GM23338 (cell line): ENCODE measurements around the gene SELENOO. TPM values are rescaled to one million over a fixed set of nuclear protein-coding genes. Genes with fewer than 3 reads are reported as not detected.

Source experiments
- ATAC-seq: fragments of 200-7000 bp; cut with Tn5 transposase; 3 replicates; pipeline ENCODE4 v1.9.1; 2020
- DNase-seq: peaks from one replicate; pipeline ENCODE4 v3.0.0-alpha.2; 2015; ENCODE audit warnings: low spot score
- H2AFZ ChIP-seq: fragments of 200-600 bp; sonication (generic); 2 replicates; pipeline ENCODE4 v1.8.0; 2016; ENCODE audit warnings: antibody characterized with exemption, mild to moderate bottlenecking, moderate library complexity
- H3F3A ChIP-seq: fragments of 200-600 bp; sonication (generic); replicated peaks from 2 replicates; pipeline ENCODE4 v1.8.0; 2017; ENCODE audit warnings: antibody characterized with exemption, mixed run types, low read depth
- H3K27ac ChIP-seq: fragments of 200-600 bp; sonication (generic); 2 replicates; pipeline ENCODE4 v1.6.1; 2016; ENCODE audit warnings: low read depth
- H3K27me3 ChIP-seq: fragments of 200-600 bp; sonication (generic); 2 replicates; pipeline ENCODE4 v1.8.0; 2016; ENCODE audit warnings: mild to moderate bottlenecking, mixed run types, moderate library complexity; ENCODE audit not compliant: insufficient read depth
- H3K36me3 ChIP-seq: fragments of 200-600 bp; sonication (generic); 2 replicates; pipeline ENCODE4 v1.8.0; 2016; ENCODE audit warnings: mild to moderate bottlenecking; ENCODE audit not compliant: insufficient read depth
- H3K4me1 ChIP-seq: fragments of 200-600 bp; sonication (generic); 2 replicates; pipeline ENCODE4 v1.8.0; 2016; ENCODE audit warnings: mild to moderate bottlenecking, moderate library complexity; ENCODE audit not compliant: insufficient read depth
- H3K4me2 ChIP-seq: fragments of 200-600 bp; sonication (generic); 2 replicates; pipeline ENCODE4 v1.7.1; 2017; ENCODE audit warnings: mixed run types
- H3K4me3 ChIP-seq: fragments of 200-600 bp; sonication (generic); 2 replicates; pipeline ENCODE4 v1.6.1; 2016; ENCODE audit warnings: mixed run types
- H3K79me2 ChIP-seq: fragments of 200-600 bp; sonication (generic); replicated peaks from 2 replicates; pipeline ENCODE4 v1.8.0; 2017; ENCODE audit warnings: mild to moderate bottlenecking; ENCODE audit not compliant: insufficient read depth
- H3K9me2 ChIP-seq: fragments of 200-600 bp; sonication (generic); 2 replicates; pipeline ENCODE4 v1.8.0; 2017; ENCODE audit not compliant: insufficient read depth
- H4K20me1 ChIP-seq: fragments of 200-600 bp; sonication (generic); replicated peaks from 2 replicates; pipeline ENCODE4 v1.8.0; 2017; ENCODE audit warnings: mild to moderate bottlenecking; ENCODE audit not compliant: insufficient read depth
- H3K27ac Mint-ChIP-seq: 2 replicates; pipeline ENCODE4 v1.8.0; 2020; ENCODE audit warnings: inconsistent platforms, mild to moderate bottlenecking, moderate library complexity, mixed read lengths
- H3K27me3 Mint-ChIP-seq: 3 replicates; pipeline ENCODE4 v1.8.0; 2022; ENCODE audit warnings: low read depth, mild to moderate bottlenecking, moderate library complexity, mixed read lengths, inconsistent platforms; ENCODE audit not compliant: insufficient read depth, poor library complexity
- H3K36me3 Mint-ChIP-seq: 3 replicates; pipeline ENCODE4 v1.8.0; 2021; ENCODE audit warnings: low read depth, mild to moderate bottlenecking, inconsistent platforms, moderate library complexity, mixed read lengths
- H3K4me1 Mint-ChIP-seq: 3 replicates; pipeline ENCODE4 v1.8.0; 2020; ENCODE audit warnings: mild to moderate bottlenecking, inconsistent platforms, mixed read lengths
- H3K4me3 Mint-ChIP-seq: 3 replicates; pipeline ENCODE4 v1.8.0; 2021; ENCODE audit warnings: moderate library complexity, mild to moderate bottlenecking, inconsistent platforms, mixed read lengths
- H3K9me3 Mint-ChIP-seq: 3 replicates; pipeline ENCODE4 v1.8.0; 2020; ENCODE audit warnings: moderate library complexity, mild to moderate bottlenecking, inconsistent platforms, mixed read lengths
- CREB1 ChIP-seq: fragments of 250-450 bp; sonication (Bioruptor Pico); IDR thresholded peaks from 2 replicates; pipeline ENCODE4 v1.5.0; 2020; ENCODE audit warnings: low read depth, mild to moderate bottlenecking, moderate library complexity
- EZH2 ChIP-seq: fragments of 200-600 bp; sonication (generic); IDR thresholded peaks from one replicate; pipeline ENCODE4 v1.8.0; 2017; ENCODE audit warnings: antibody characterized with exemption, mild to moderate bottlenecking, low read depth; ENCODE audit not compliant: unreplicated experiment
- EZH2phosphoT487 ChIP-seq: fragments of 200-600 bp; sonication (generic); IDR thresholded peaks from one replicate; pipeline ENCODE4 v1.8.1; 2018; ENCODE audit warnings: antibody characterized with exemption; ENCODE audit not compliant: unreplicated experiment
- NANOG ChIP-seq: IDR thresholded peaks from 2 replicates; pipeline ENCODE4 v1.6.1; 2016; ENCODE audit warnings: antibody characterized with exemption, borderline replicate concordance
- STAT1 ChIP-seq: IDR thresholded peaks from one replicate; pipeline ENCODE4 v1.6.1; 2016; ENCODE audit warnings: antibody characterized with exemption; ENCODE audit not compliant: unreplicated experiment
- ZNF331 ChIP-seq: fragments of 250-450 bp; sonication (Bioruptor Pico); IDR thresholded peaks from 2 replicates; pipeline ENCODE4 v1.5.0; 2020; ENCODE audit warnings: low read depth, mild to moderate bottlenecking, moderate library complexity
- polyA plus RNA-seq: library from polyadenylated mRNA; unstranded; fragments of >200 nt; fragmentation: Nextera tagmentation; extraction: Ambion mirVana; gene quantifications from 2 replicates; pipeline ENCODE4 v1.2.1, GENCODE V29; 2016
- total RNA-seq: library from RNA; depleted of rRNA; stranded (reverse); fragments of >200 nt; shearing (Covaris generic); gene quantifications from 2 replicates; pipeline ENCODE4 v1.2.3, GENCODE V29; 2014
- TF ChIP-seq, protein P1 (sequence below), 2 experiments: fragments of 200-600 bp in 1 of 2; sonication (generic) in 1 of 2; conservative IDR thresholded peaks; 2 replicates each; pipeline versions ENCODE4 v1.5.1 to v1.6.1; 2016 to 2017; ENCODE audit warnings: antibody characterized with exemption in 2 of 2, low read depth in 2 of 2, mild to moderate bottlenecking in 2 of 2, moderate library complexity in 1 of 2
- TF ChIP-seq, protein P2 (sequence below): IDR thresholded peaks from one replicate; pipeline ENCODE4 v1.6.1; 2018; ENCODE audit warnings: antibody characterized with exemption; ENCODE audit not compliant: unreplicated experiment

Gene SELENOO
- total and polyA plus RNA-seq, 2 experiments from 2014 or later, result 6.8 to 21.3 TPM

DNA sequence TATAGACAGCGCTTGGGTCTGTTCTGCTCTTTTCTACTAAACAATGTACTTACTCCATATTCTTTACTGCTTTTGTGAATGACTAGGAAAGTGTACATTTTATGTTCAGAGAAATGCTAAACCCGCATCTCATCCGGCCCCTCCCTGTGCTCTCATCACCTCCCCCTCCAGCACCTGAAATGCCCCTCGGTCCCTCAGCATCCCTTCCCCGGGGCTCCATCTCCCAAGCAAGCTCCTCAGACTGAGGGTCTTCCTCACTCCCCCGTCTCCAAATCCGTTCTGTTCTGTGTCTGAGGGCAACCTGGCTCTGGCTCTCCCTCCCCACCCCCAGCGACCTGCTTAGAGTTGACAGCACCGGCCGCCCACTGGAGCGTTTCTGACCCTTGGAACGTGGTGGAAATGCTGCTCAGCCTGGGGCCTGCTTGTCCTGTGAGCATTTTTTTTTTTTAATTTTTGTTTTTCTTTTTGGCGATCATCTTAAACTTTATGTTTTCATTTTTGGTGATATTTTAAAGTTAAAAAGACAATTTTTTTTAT is 1.4 kb downstream of the SELENOO start (continued):
- TF ChIP-seq, protein P1, sequence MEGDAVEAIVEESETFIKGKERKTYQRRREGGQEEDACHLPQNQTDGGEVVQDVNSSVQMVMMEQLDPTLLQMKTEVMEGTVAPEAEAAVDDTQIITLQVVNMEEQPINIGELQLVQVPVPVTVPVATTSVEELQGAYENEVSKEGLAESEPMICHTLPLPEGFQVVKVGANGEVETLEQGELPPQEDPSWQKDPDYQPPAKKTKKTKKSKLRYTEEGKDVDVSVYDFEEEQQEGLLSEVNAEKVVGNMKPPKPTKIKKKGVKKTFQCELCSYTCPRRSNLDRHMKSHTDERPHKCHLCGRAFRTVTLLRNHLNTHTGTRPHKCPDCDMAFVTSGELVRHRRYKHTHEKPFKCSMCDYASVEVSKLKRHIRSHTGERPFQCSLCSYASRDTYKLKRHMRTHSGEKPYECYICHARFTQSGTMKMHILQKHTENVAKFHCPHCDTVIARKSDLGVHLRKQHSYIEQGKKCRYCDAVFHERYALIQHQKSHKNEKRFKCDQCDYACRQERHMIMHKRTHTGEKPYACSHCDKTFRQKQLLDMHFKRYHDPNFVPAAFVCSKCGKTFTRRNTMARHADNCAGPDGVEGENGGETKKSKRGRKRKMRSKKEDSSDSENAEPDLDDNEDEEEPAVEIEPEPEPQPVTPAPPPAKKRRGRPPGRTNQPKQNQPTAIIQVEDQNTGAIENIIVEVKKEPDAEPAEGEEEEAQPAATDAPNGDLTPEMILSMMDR (conservative IDR thresholded peaks at IDR 0.05; ENCODE audit: low read depth in 2 of 2), result no peak
- TF ChIP-seq, protein P2, sequence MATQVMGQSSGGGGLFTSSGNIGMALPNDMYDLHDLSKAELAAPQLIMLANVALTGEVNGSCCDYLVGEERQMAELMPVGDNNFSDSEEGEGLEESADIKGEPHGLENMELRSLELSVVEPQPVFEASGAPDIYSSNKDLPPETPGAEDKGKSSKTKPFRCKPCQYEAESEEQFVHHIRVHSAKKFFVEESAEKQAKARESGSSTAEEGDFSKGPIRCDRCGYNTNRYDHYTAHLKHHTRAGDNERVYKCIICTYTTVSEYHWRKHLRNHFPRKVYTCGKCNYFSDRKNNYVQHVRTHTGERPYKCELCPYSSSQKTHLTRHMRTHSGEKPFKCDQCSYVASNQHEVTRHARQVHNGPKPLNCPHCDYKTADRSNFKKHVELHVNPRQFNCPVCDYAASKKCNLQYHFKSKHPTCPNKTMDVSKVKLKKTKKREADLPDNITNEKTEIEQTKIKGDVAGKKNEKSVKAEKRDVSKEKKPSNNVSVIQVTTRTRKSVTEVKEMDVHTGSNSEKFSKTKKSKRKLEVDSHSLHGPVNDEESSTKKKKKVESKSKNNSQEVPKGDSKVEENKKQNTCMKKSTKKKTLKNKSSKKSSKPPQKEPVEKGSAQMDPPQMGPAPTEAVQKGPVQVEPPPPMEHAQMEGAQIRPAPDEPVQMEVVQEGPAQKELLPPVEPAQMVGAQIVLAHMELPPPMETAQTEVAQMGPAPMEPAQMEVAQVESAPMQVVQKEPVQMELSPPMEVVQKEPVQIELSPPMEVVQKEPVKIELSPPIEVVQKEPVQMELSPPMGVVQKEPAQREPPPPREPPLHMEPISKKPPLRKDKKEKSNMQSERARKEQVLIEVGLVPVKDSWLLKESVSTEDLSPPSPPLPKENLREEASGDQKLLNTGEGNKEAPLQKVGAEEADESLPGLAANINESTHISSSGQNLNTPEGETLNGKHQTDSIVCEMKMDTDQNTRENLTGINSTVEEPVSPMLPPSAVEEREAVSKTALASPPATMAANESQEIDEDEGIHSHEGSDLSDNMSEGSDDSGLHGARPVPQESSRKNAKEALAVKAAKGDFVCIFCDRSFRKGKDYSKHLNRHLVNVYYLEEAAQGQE, result no peak
- TF ChIP-seq EZH2, result no peak
- no peak for TF ChIP-seq EZH2phosphoT487
- TF ChIP-seq STAT1, result no peak
- no peak for TF ChIP-seq CREB1 (CRISPR knock-in tag)

DNA sequence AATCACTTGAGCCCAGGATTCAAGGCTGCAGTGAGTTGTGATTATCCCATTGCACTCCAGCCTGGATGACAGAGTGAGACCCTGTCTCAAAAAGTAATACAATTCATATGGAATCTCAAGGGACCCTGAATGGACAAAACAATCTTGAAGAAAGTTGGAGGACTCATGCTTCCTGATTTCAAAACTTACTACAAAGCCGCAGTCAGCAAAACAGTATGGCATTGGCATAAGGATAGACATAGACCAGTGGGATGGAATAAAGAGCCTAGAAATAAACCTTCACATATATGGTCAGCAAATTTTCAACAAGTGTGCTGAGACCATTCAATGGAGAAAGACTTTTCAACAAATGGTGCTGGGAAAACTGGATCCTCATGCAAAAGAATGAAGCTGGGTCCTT is 2.5 kb downstream of the SELENOO start:
- H3K27ac Mint-ChIP-seq, result no peak overlapping the region
- DNase-seq, result no peak
- Histone ChIP-seq H3K27me3 (peaks cover 9% of the 10 kb centered on the region; the same call in 1 of the 2 replicates), H3K36me3 (no peaks in the 10 kb centered on the region; the same call in 1 of the 2 replicates), H3K4me3 (no peak overlapping the region), H3K4me1 (peaks cover 8% of the 10 kb centered on the region; the same call in 1 of the 2 replicates), H3K9me2 (no peaks in the 10 kb centered on the region), H3F3A (peaks cover 14% of the 10 kb centered on the region), H3K79me2 (peaks cover 21% of the 10 kb centered on the region), H3K27ac (no peak overlapping the region), H2AFZ (no peak overlapping the region), H4K20me1 (peaks cover 13% of the 10 kb centered on the region), H3K4me2 (no peak overlapping the region)
- H3K9me3 Mint-ChIP-seq, result peaks cover 6% of the 10 kb centered on the region; the same call in 2 of the 3 replicates
- peaks cover 14% of the 10 kb centered on the region for H3K4me1 Mint-ChIP-seq
- peaks cover 9% of the 10 kb centered on the region for H3K27me3 Mint-ChIP-seq
- ATAC-seq, result no peak
- no peak overlapping the region for H3K4me3 Mint-ChIP-seq
- H3K36me3 Mint-ChIP-seq, result peaks cover 28% of the 10 kb centered on the region
- TF ChIP-seq NANOG, result no peak
- TF ChIP-seq, protein P2, result no peak
- TF ChIP-seq EZH2, result no peak
- TF ChIP-seq STAT1, result no peak
- TF ChIP-seq EZH2phosphoT487, result no peak
- no peak for TF ChIP-seq ZNF331
